Peyer's patch (tissue), 4 donors: ENCODE results near the gene ELMO1. TPM values are rescaled to one million over a fixed set of nuclear protein-coding genes. Genes with fewer than 3 reads are reported as not detected.

Experiments
- DNase-seq, 3 donors: peaks; one replicate each; pipeline ENCODE4 v3.0.0-alpha.2; 2017 to 2019
- H3K27ac ChIP-seq, 4 donors: fragments of 200-600 bp; sonication (generic); one replicate each; pipeline ENCODE4 v1.5.1; 2016 to 2019
- H3K27me3 ChIP-seq, 2 donors: fragments of 200-600 bp; sonication (generic); one replicate each; pipeline ENCODE4 v1.5.1; 2019
- H3K36me3 ChIP-seq, 3 donors: fragments of 200-600 bp; sonication (generic); one replicate each; pipeline ENCODE4 v1.5.1; 2016 to 2019
- H3K4me1 ChIP-seq, 4 donors: fragments of 200-600 bp; sonication (generic); one replicate each; pipeline ENCODE4 v1.5.1; 2016 to 2019
- H3K4me3 ChIP-seq, 4 donors: fragments of 200-600 bp; sonication (generic); 1 replicate in 3 of 4; 2 replicates in 1 of 4; pipeline ENCODE4 v1.5.1; 2016 to 2019; ENCODE audit warnings: mild to moderate bottlenecking in 1 of 4
- H3K9me3 ChIP-seq, 4 donors: fragments of 200-600 bp; sonication (generic); one replicate each; pipeline ENCODE4 v1.5.1; 2016 to 2019; ENCODE audit warnings: mild to moderate bottlenecking in 1 of 4
- CTCF ChIP-seq, 6 experiments: fragments of 450-650 bp in 4 of 6; fragments of 200-600 bp in 2 of 6; sonication (generic) in 1 of 6; IDR thresholded peaks; one replicate each; pipeline ENCODE4 v1.5.1; 2017 to 2019; ENCODE audit warnings: antibody characterized with exemption in 6 of 6, mild to moderate bottlenecking in 3 of 6, moderate library complexity in 1 of 6
- POLR2A ChIP-seq, 2 donors: fragments of 450-650 bp; IDR thresholded peaks; one replicate each; pipeline ENCODE4 v1.5.1; 2017; ENCODE audit warnings: antibody characterized with exemption in 2 of 2, mild to moderate bottlenecking in 2 of 2, moderate library complexity in 2 of 2
- total RNA-seq, 4 donors: library from RNA; depleted of rRNA; stranded (reverse); fragments of >200 nt; gene quantifications; one replicate each; pipeline ENCODE4 v1.1.0, GENCODE V29; 2016

The ELMO1 gene
- total RNA-seq, 4 donors from 2014 or later: 43.1 to 381 (median 72.2) TPM

- no peak overlapping the region for H3K4me3 ChIP-seq
- DNase-seq: no peak
- TF ChIP-seq CTCF (IDR thresholded peaks at IDR 0.05) (no peak), POLR2A (IDR thresholded peaks at IDR 0.05) (no peak)
- H3K4me1 ChIP-seq: no peaks in the 10 kb centered on the region
- no peaks in the 10 kb centered on the region for H3K36me3 ChIP-seq
- no peaks in the 10 kb centered on the region for H3K27me3 ChIP-seq
- no peak overlapping the region for H3K27ac ChIP-seq
- no peaks in the 10 kb centered on the region for H3K9me3 ChIP-seq
Observed at GRCh38 chr7:37493123-37493522, 44.5 kb upstream of the ELMO1 start.

GRCh38 chr7:37491919-37492694 lies 43.4 kb upstream of the ELMO1 start:
- H3K36me3 ChIP-seq: no peaks in the 10 kb centered on the region
- H3K9me3 ChIP-seq: no peaks in the 10 kb centered on the region
- no peaks in the 10 kb centered on the region for H3K27me3 ChIP-seq
- DNase-seq: no peak
- no peak for TF ChIP-seq POLR2A (IDR thresholded peaks at IDR 0.05)
- TF ChIP-seq CTCF (IDR thresholded peaks at IDR 0.05): no peak
- H3K27ac ChIP-seq: no peak overlapping the region
- no peaks in the 10 kb centered on the region for H3K4me1 ChIP-seq
- H3K4me3 ChIP-seq: no peak overlapping the region

GRCh38 chr7:37489703-37490102 lies 41.0 kb upstream of the ELMO1 start:
- Histone ChIP-seq H3K27ac (no peak overlapping the region), H3K4me1 (no peaks in the 10 kb centered on the region), H3K36me3 (no peaks in the 10 kb centered on the region), H3K4me3 (no peak overlapping the region), H3K9me3 (no peaks in the 10 kb centered on the region), H3K27me3 (no peaks in the 10 kb centered on the region)
- DNase-seq: no peak
- TF ChIP-seq POLR2A (IDR thresholded peaks at IDR 0.05): no peak
- no peak for TF ChIP-seq CTCF (IDR thresholded peaks at IDR 0.05)

GRCh38 chr7:37488163-37488764 lies 39.6 kb upstream of the ELMO1 start:
- no peaks in the 10 kb centered on the region for H3K9me3 ChIP-seq
- no peak overlapping the region for H3K4me3 ChIP-seq
- no peak overlapping the region for H3K27ac ChIP-seq
- no peak for TF ChIP-seq POLR2A (IDR thresholded peaks at IDR 0.05)
- TF ChIP-seq CTCF (IDR thresholded peaks at IDR 0.05): no peak
- H3K4me1 ChIP-seq: no peaks in the 10 kb centered on the region
- no peaks in the 10 kb centered on the region for H3K27me3 ChIP-seq
- no peaks in the 10 kb centered on the region for H3K36me3 ChIP-seq
- DNase-seq: no peak

- Histone ChIP-seq H3K4me1 (no peaks in the 10 kb centered on the region), H3K4me3 (no peak overlapping the region), H3K27ac (no peak overlapping the region), H3K9me3 (no peaks in the 10 kb centered on the region), H3K36me3 (no peaks in the 10 kb centered on the region), H3K27me3 (no peaks in the 10 kb centered on the region)
- no peak for TF ChIP-seq CTCF (IDR thresholded peaks at IDR 0.05)
- no peak for TF ChIP-seq POLR2A (IDR thresholded peaks at IDR 0.05)
- no peak for DNase-seq
Observed at GRCh38 chr7:37484426-37485073, 35.9 kb upstream of the ELMO1 start.
